IPS DF 4.7 (cell line): ENCODE results near the gene OR14I1.

Experiments
- DNase-seq: peaks from one replicate; pipeline ENCODE4 v3.0.0-alpha.2; 2013; ENCODE audit warnings: low spot score; ENCODE audit errors: extremely low read depth

OR14I1 gene

DNA sequence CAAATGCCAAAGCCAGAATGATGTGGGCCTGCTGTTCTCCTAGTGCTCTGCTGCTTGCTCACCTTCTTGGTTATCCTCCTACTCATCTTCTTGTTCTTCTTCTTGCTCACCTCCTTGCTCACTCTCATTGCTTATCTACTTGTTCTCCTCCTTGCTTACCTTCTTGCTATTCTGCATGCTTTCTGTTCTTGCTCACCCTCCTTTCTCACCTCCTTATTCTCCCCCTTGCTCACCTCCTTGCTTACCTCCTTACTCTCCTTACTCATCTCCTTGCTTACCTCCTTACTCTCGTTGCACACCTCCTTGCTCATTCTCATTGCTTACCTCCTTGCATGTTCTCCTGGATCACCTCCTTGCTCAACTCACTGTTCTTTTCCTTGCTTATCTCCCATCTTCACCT, at the start of gene OR14I1:
OR14I1 (minus strand) TSS at position 53 of the 400 bp plus-strand sequence.
- DNase-seq: no peak

GRCh38 chr1:248751635-248752034, 49.1 kb upstream of the OR14I1 start:
- no peak for DNase-seq

DNA sequence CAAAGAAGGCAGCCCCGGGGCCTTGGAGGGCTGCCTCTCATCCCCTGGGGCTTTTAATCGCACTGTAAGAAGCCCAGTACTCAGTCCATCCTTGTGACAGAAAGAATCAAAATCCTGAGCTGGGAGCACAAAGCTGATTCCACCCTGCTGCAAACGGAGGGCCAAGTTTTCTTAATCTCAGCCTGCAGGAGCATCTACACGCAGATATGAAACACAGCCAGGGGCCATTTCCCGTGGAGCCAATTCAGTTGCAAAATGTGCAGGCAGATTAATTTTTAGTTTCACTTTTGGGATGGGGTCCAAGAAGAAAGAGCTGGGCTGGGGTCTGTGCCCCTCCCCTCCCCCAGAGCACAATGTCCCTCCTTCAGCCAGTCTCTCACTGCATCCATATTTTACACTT, 48.6 kb upstream of the OR14I1 start:
- DNase-seq: no peak

DNA sequence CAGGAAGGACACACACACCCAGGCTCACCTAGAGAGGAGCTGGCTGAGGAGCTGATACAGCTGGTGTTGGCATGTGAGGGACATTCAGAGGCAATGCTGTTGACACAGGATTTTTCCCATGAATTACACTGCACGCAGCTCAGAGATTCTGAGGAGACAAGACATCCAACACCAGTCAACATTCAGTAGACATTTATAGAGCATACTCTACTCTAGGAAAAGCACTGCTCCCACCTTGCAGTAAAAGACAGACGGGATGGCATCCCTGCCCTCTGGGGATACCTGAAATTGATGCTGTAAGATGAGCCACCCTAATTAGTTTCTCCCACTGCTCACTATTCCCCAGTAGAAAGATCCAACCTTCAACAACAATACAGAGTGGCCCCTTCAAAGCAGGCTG, 47.9 kb upstream of the OR14I1 start:
- DNase-seq: no peak

DNA sequence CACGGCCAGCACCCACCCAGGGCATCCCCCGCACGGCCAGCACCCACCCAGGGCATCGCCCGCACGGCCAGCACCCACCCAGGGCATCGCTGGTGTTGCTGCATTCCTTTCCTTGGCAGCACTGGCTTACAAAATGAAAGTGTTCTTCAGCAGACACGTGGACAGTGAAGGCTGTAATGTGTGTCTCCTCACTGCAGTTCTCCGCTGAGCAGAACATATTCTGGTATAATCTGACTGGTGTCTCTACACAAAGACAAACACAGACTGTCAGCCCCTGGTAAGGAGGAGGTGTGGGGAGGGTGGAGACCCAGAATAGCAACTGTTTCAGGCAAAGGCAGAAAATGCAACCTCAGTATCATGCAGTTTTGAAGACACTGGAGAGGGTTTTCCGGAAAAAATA, 45.6 kb upstream of the OR14I1 start:
- no peak for DNase-seq

GRCh38 chr1:248740876-248741275, 38.3 kb upstream of the OR14I1 start:
- no peak for DNase-seq

- DNase-seq: no peak
These were observed 37.1 kb upstream of the OR14I1 start for GRCh38 chr1:248739572-248740205.

DNA sequence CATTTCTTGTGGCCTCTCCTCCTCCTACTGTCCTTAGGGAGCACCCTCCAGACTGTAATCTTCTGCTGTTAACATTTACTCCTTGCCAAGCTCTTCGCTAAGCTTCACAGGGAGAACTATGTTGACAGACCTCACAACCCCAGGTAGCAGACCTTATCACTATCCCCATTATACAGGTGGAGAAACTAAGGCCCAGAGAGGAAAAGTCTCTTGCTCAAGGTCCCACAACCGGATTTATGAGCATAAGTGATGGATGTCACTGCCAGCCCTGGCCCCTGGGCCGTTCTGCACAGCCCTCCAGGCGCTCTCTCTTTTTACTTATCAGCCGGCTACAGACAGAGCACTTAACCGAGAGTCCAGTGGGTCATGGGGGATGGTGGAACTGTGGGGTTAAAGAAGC, 34.9 kb upstream of the OR14I1 start:
- no peak for DNase-seq

- no peak for DNase-seq
These were observed 34.4 kb upstream of the OR14I1 start for GRCh38 chr1:248736977-248737376.

DNA sequence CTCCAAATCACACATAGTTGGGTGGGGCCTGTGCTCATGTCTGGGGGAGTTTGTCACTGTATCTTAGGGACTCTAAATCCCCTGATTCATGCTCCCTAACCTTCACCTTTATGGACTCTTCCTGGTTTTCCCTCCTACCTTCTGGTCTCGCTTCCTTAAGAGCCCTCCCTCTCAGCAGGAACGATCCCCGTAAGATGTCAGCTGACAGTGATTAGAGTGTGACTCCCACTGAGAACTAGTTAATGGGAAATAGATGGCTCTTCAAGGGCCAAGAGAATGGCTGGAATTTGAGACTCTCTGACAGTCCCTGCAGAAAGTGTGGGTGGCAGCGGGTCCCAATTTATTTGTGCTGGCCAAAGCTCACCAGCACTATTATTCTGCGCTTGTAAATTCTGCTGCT, 31.0 kb upstream of the OR14I1 start:
- no peak for DNase-seq

- DNase-seq: no peak
These were observed 28.2 kb upstream of the OR14I1 start for GRCh38 chr1:248730507-248731335.

GRCh38 chr1:248714248-248714647, 11.7 kb upstream of the OR14I1 start:
- DNase-seq: no peak

DNA sequence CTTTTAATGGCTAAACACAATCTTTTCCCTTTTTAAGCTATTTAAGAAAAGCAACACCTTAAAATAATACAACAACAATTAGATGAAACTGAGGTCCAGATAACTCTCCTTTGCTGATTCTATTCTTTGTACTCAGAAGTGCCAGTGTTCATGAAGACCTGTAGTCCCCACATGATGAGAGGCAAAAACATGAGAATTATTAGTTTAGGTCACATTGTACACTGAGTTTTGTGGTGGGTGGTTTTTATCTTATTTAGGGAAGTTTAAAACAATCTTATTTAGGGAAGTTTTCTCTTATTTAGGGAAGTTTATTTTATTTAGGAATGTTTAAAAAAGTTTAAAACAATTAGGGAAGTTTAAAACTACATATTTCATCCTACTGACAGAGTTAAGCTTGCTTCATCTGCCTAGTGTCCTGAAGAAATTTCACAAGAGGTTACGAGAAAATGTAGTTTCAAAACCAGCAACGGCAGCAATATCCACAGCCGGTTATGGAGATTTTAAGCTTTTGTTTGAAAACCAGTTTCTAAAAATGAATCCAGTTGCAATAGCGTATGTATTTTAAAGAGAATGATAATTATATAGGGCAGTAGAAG, 7.8 kb upstream of the OR14I1 start:
- no peak for DNase-seq

GRCh38 chr1:248704606-248705005, 2.0 kb upstream of the OR14I1 start:
- no peak for DNase-seq

DNA sequence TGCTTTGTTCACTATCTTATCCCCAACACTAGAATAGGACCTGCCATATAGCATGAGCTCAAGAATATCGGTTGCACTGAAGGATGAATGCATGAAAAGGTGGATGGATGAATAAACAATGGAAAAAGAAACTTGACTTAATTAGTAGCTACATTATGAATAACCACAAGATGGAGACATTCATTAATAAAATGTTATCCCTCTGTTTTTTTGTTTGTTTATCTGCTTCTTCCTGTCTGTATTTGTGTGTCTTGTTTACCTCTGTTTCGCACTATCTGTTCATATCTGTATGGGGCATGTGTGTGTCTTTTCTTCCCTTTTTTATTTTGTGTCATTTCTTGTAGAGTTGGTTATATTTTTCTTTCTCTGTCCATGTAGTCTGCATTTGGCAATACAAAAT, 1.1 kb upstream of the OR14I1 start:
- no peak for DNase-seq

DNA sequence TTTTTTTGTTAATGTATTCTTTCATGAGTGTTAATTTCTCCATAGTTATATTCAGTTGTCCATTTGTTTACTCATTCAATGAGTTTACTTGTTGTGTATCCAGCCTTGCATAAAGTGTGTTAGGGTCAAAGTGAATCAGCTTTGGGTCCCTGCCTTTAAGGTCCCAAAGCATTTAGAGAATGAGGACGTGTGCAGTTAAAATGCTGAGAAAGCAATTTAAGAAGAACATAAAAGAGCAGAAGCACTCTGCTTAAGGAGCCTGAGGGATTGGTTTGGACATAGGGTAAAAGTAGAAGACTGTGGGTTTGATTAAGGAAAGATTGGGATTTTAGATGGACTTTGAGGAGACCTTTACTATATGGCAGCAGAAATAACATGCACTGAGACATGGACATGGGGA, 3.5 kb downstream of the OR14I1 start:
- no peak for DNase-seq

DNA sequence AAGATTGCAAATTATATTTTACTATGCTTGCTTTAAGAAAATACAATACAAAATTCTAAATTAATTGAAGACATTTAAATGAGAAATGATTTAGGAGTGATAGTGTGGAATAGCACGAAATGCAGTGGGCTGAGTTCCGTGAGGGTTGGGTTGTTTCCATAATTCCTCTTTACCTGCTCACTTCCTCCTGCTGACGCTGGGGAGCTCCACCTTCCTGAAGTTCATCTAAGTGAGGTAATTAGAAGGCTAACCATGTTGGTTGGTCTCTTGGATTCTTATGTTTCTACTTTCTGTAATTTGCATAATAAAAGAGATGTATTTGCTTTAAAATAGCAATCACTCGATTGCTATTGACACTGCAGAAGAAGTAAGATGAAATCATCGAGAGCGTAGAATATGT, 4.7 kb downstream of the OR14I1 start:
- DNase-seq: no peak

DNA sequence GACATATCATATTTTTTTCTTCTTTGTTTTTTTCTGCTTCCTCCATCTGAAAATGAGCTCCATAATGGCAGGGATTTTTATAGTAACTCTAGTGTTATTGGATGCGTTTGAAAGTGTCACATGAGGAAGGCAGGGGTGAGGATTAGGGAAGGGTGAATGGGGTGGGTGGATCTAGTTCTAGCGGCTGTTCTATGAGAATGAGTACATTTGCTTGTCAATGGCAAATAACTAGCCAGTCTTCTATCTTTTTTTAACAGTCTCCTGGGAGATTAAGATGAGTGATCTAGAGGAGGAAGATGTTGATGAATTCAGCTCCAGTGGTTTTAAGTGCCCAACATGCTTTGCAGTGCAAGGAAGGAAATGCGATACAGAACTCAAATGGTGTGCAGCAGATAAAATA, 5.8 kb downstream of the OR14I1 start:
- no peak for DNase-seq

- no peak for DNase-seq
These were observed 6.3 kb downstream of the OR14I1 start for GRCh38 chr1:248696261-248696660.

GRCh38 chr1:248695451-248696132, 7.0 kb downstream of the OR14I1 start:
- DNase-seq: no peak

DNA sequence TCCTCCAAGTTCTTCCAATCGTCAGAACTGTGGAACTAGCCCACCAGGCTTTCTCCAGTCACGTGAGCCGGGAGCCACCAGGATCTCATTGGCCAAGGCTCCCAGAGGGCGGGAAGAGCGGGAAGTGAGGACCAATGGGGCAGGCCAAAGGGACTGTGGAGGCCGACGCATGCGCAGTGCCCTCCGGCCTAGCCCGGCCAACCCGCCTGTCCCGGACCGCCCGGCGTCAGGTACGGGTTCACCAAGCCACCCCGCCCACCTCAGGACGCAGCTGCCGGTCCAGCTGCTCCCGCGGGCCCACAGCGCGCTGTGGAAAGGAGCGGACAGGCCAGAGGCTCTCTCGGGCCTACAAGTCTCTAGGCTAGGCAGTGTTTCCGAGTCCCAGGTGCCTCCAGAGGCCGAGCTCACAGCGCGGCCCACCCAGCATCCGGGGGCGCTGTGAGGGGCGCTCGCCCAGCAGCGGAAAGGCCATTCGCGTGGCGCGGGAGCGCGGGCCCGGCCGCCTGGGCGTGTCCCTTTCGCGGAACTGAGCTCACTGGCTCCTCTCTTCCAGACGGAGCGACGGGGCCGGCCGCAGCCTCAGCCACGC, 10.9 kb downstream of the OR14I1 start:
- no peak for DNase-seq
